GM12892 (cell line): ENCODE measurements around the gene PP2D1.

Source experiments
- POLR2A ChIP-seq: IDR thresholded peaks from 2 replicates; pipeline ENCODE4 v1.6.1; 2011; ENCODE audit warnings: low read depth, low read length, control low read depth
- POLR2AphosphoS5 ChIP-seq: IDR thresholded peaks from 2 replicates; pipeline ENCODE4 v1.6.1; 2011; ENCODE audit warnings: low read depth, low read length, control low read depth

GRCh38 chr3:19954676-19955075 is 57.4 kb downstream of the PP2D1 start:
- TF ChIP-seq POLR2AphosphoS5, result no peak
- TF ChIP-seq POLR2A, result no peak
